ENCODE measurements around the gene IL1R1. TPM values are rescaled to one million over a fixed set of nuclear protein-coding genes. Genes with fewer than 3 reads are reported as not detected.

Gene IL1R1
- total RNA-seq, 5 donors from 2014 or later (not counting 1 experiment from before 2014, with no cell fraction given), result 0.43 to 4.5 (median 1.7) TPM

DNA sequence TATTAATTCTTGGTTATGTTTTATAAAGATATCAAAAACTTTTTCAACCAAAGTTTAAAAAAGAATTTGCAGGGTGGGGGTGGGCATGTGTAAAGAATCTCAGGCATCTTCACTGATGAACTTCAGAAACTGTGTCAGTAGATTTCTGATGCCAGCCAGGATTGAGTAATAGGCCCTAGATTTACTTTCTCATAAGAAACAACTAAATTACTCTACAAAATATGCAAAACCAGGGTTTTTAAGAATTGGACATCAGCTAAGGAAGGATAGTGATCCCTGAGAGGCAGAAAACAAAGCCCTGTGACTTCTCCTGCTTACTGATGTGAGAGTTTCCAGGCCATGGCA lies 11.9 kb upstream of the IL1R1 start:
- H3K27ac ChIP-seq (ENCODE audit: low read length), result no peak overlapping the region
- Mint-ChIP-seq H3K4me3 (no peak overlapping the region), H3K27ac (no peak overlapping the region), H3K9me3 (peaks cover 6 to 9% (median 7%) of the 10 kb centered on the region in 3 donors), H3K27me3 (no peaks in the 10 kb centered on the region), H3K4me1 (peaks cover 0 to 2% (median 0%) of the 10 kb centered on the region in 3 donors), H3K36me3 (peaks cover 8% of the 10 kb centered on the region)
- no peaks in the 10 kb centered on the region for H3K4me1 ChIP-seq (ENCODE audit: control insufficient read depth in 1 of 2, extremely low read depth in 1 of 2, insufficient read depth in 2 of 2, low read length in 2 of 2)
- ATAC-seq (replicated peaks in 1 of 4) (no peak), DNase-seq (no peak)
- ChIA-PET CTCF (no interaction called here), POLR2A (no interaction called here)
- no peak overlapping the region for H3K4me3 ChIP-seq (ENCODE audit: control insufficient read depth in 1 of 2, extremely low read depth in 1 of 2, low read length in 1 of 2)
- no peaks in the 10 kb centered on the region for H3K36me3 ChIP-seq (ENCODE audit: control insufficient read depth in 2 of 2, extremely low read depth in 1 of 2, insufficient read depth in 1 of 2, low read length in 1 of 2)
- no peaks in the 10 kb centered on the region for H3K27me3 ChIP-seq (replicated peaks in 1 of 2; ENCODE audit: control insufficient read depth in 2 of 2, extremely low read depth in 1 of 2, insufficient read depth in 2 of 2, low read length in 1 of 2)
- H3K9me3 ChIP-seq, result peaks cover 2% of the 10 kb centered on the region

DNA sequence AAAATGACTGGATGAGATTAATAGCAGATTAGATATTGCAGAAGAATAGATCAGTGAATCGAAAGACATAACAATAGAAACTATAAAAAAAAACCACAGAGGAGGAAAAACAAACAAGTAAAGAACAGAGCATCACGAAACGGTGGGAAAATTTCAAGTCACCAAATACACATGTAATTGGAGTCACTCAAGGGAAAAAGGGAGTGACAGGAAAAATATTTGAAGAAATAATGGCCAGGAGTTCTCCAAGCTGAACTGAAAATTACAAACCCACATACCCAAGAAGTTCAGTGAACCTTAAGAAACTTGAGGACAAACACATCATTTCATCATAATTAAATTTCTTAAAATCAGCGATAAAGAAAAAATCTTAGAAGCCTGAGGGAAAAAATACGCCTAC lies 11.0 kb upstream of the IL1R1 start:
- Mint-ChIP-seq H3K36me3 (peaks cover 8% of the 10 kb centered on the region), H3K27me3 (no peaks in the 10 kb centered on the region), H3K4me1 (peaks cover 0 to 2% (median 0%) of the 10 kb centered on the region in 3 donors), H3K4me3 (no peak overlapping the region), H3K27ac (no peak overlapping the region), H3K9me3 (peaks cover 6 to 9% (median 7%) of the 10 kb centered on the region in 3 donors)
- CTCF ChIA-PET, result no interaction called here
- Histone ChIP-seq H3K27ac (ENCODE audit: low read length) (no peak overlapping the region), H3K4me1 (ENCODE audit: control insufficient read depth in 1 of 2, extremely low read depth in 1 of 2, insufficient read depth in 2 of 2, low read length in 2 of 2) (no peaks in the 10 kb centered on the region), H3K9me3 (peaks cover 2% of the 10 kb centered on the region), H3K4me3 (ENCODE audit: control insufficient read depth in 1 of 2, extremely low read depth in 1 of 2, low read length in 1 of 2) (no peak overlapping the region), H3K27me3 (replicated peaks in 1 of 2; ENCODE audit: control insufficient read depth in 2 of 2, extremely low read depth in 1 of 2, insufficient read depth in 2 of 2, low read length in 1 of 2) (no peaks in the 10 kb centered on the region), H3K36me3 (ENCODE audit: control insufficient read depth in 2 of 2, extremely low read depth in 1 of 2, insufficient read depth in 1 of 2, low read length in 1 of 2) (no peaks in the 10 kb centered on the region)
- ATAC-seq (replicated peaks in 1 of 4), result no peak
- POLR2A ChIA-PET, result no interaction called here
- no peak for DNase-seq
- no CpG with 5 or more reads among the region's 5 CpGs for WGBS (ENCODE audit: insufficient coverage)

GRCh38 chr2:102137138-102137537 lies 5.4 kb upstream of the IL1R1 start:
- no peaks in the 10 kb centered on the region for H3K36me3 Mint-ChIP-seq

GRCh38 chr2:102138331-102138730 lies 4.2 kb upstream of the IL1R1 start:
- no peak for DNase-seq
- H3K36me3 ChIP-seq (ENCODE audit: control insufficient read depth in 2 of 2, extremely low read depth in 1 of 2, insufficient read depth in 1 of 2, low read length in 1 of 2), result no peaks in the 10 kb centered on the region
- 55% methylated on average over 2 of the region's 4 CpGs for WGBS (ENCODE audit: insufficient coverage)
- Mint-ChIP-seq H3K27ac (peak overlapping the region in 1 of 2 donors; percentile 10), H3K4me1 (peaks cover 8 to 37% (median 30%) of the 10 kb centered on the region in 3 donors), H3K36me3 (no peaks in the 10 kb centered on the region), H3K4me3 (no peak overlapping the region), H3K9me3 (no peaks in the 10 kb centered on the region), H3K27me3 (peaks cover 19 to 23% of the 10 kb centered on the region in 2 donors)
- H3K4me3 ChIP-seq (ENCODE audit: control insufficient read depth in 1 of 2, extremely low read depth in 1 of 2, low read length in 1 of 2), result no peak overlapping the region
- H3K27ac ChIP-seq (ENCODE audit: low read length), result no peak overlapping the region
- H3K9me3 ChIP-seq, result no peaks in the 10 kb centered on the region
- peaks cover 0 to 27% of the 10 kb centered on the region in 2 experiments for H3K27me3 ChIP-seq (replicated peaks in 1 of 2; ENCODE audit: control insufficient read depth in 2 of 2, extremely low read depth in 1 of 2, insufficient read depth in 2 of 2, low read length in 1 of 2)
- peaks cover 0 to 13% of the 10 kb centered on the region in 2 experiments for H3K4me1 ChIP-seq (ENCODE audit: control insufficient read depth in 1 of 2, extremely low read depth in 1 of 2, insufficient read depth in 2 of 2, low read length in 2 of 2)
- ChIA-PET CTCF (no interaction called here), POLR2A (no interaction called here)
- ATAC-seq (replicated peaks in 1 of 4), result no peak

More at GRCh38 chr2:102137138-102137537, 5.4 kb upstream of the IL1R1 start:
- peaks cover 12 to 16% of the 10 kb centered on the region in 2 donors for H3K27me3 Mint-ChIP-seq
- Histone ChIP-seq H3K4me1 (ENCODE audit: control insufficient read depth in 1 of 2, extremely low read depth in 1 of 2, insufficient read depth in 2 of 2, low read length in 2 of 2) (peaks cover 0 to 5% of the 10 kb centered on the region in 2 experiments), H3K27me3 (replicated peaks in 1 of 2; ENCODE audit: control insufficient read depth in 2 of 2, extremely low read depth in 1 of 2, insufficient read depth in 2 of 2, low read length in 1 of 2) (peaks cover 0 to 18% of the 10 kb centered on the region in 2 experiments), H3K4me3 (ENCODE audit: control insufficient read depth in 1 of 2, extremely low read depth in 1 of 2, low read length in 1 of 2) (no peak overlapping the region), H3K9me3 (no peaks in the 10 kb centered on the region), H3K27ac (ENCODE audit: low read length) (no peak overlapping the region), H3K36me3 (ENCODE audit: control insufficient read depth in 2 of 2, extremely low read depth in 1 of 2, insufficient read depth in 1 of 2, low read length in 1 of 2) (no peaks in the 10 kb centered on the region)
- WGBS (ENCODE audit: insufficient coverage), result 57% methylated on average over 1 of the region's 2 CpGs
- no peak overlapping the region for H3K27ac Mint-ChIP-seq
- H3K9me3 Mint-ChIP-seq, result no peaks in the 10 kb centered on the region
- CTCF ChIA-PET, result interaction anchor here in 1 of 2 donors (0.5 kb wide), 1 partner anchor 18 kb away, joined by 9 read pairs; no protein-coding TSS in a partner anchor
- H3K4me1 Mint-ChIP-seq, result peaks cover 8 to 31% (median 24%) of the 10 kb centered on the region in 3 donors
- no peak for ATAC-seq (replicated peaks in 1 of 4)
- DNase-seq, result no peak
- no peak overlapping the region for H3K4me3 Mint-ChIP-seq
- POLR2A ChIA-PET, result no interaction called here

- H3K4me3 ChIP-seq (ENCODE audit: control insufficient read depth in 1 of 2, extremely low read depth in 1 of 2, low read length in 1 of 2), result no peak overlapping the region
- H3K4me1 ChIP-seq (ENCODE audit: control insufficient read depth in 1 of 2, extremely low read depth in 1 of 2, insufficient read depth in 2 of 2, low read length in 2 of 2), result peaks cover 0 to 13% of the 10 kb centered on the region in 2 experiments
- DNase-seq (no peak), ATAC-seq (replicated peaks in 1 of 4) (no peak)
- H3K36me3 ChIP-seq (ENCODE audit: control insufficient read depth in 2 of 2, extremely low read depth in 1 of 2, insufficient read depth in 1 of 2, low read length in 1 of 2), result no peaks in the 10 kb centered on the region
- Mint-ChIP-seq H3K27ac (no peak overlapping the region), H3K36me3 (no peaks in the 10 kb centered on the region), H3K27me3 (peaks cover 22 to 32% of the 10 kb centered on the region in 2 donors), H3K4me1 (peaks cover 8 to 37% (median 30%) of the 10 kb centered on the region in 3 donors), H3K4me3 (no peak overlapping the region), H3K9me3 (peaks cover 3 to 10% (median 4%) of the 10 kb centered on the region in 3 donors)
- WGBS (ENCODE audit: insufficient coverage), result no CpG with 5 or more reads among the region's 1 CpG
- POLR2A ChIA-PET, result interaction anchor here in 1 of 2 donors (0.6 kb wide), 1 partner anchor 285 kb away, joined by 3 read pairs; no protein-coding TSS in a partner anchor
- H3K27me3 ChIP-seq (replicated peaks in 1 of 2; ENCODE audit: control insufficient read depth in 2 of 2, extremely low read depth in 1 of 2, insufficient read depth in 2 of 2, low read length in 1 of 2), result peaks cover 0 to 38% of the 10 kb centered on the region in 2 experiments
- H3K9me3 ChIP-seq, result no peaks in the 10 kb centered on the region
- CTCF ChIA-PET, result no interaction called here
- H3K27ac ChIP-seq (ENCODE audit: low read length), result no peak overlapping the region
These were observed 2.7 kb upstream of the IL1R1 start for GRCh38 chr2:102139851-102140250.

DNA sequence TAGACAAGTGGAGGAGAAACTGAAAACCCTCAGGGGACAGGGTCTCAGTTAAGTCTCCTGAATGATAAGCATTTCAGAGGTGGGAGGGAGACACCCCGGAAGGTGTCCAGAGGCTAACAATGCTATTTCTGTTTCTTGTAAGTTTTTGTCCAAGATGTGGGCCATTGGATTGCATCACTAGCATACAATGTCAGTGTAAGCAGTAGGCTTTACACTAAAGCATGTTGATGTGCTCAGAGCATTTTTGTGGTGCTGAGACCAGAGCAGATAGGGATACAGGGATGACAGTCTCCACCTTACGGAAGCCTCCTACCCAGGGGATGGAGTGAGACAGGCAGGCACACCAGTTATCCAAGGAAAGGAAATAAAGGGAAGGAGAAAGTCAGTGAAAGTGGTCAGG lies 2.2 kb upstream of the IL1R1 start:
- no peak overlapping the region for H3K27ac Mint-ChIP-seq
- 100% methylated on average over 1 of the region's 2 CpGs for WGBS (ENCODE audit: insufficient coverage)
- peaks cover 8 to 37% (median 30%) of the 10 kb centered on the region in 3 donors for H3K4me1 Mint-ChIP-seq
- Histone ChIP-seq H3K36me3 (ENCODE audit: control insufficient read depth in 2 of 2, extremely low read depth in 1 of 2, insufficient read depth in 1 of 2, low read length in 1 of 2) (no peaks in the 10 kb centered on the region), H3K27ac (ENCODE audit: low read length) (no peak overlapping the region), H3K27me3 (replicated peaks in 1 of 2; ENCODE audit: control insufficient read depth in 2 of 2, extremely low read depth in 1 of 2, insufficient read depth in 2 of 2, low read length in 1 of 2) (peaks cover 0 to 42% of the 10 kb centered on the region in 2 experiments), H3K4me3 (ENCODE audit: control insufficient read depth in 1 of 2, extremely low read depth in 1 of 2, low read length in 1 of 2) (no peak overlapping the region), H3K9me3 (no peaks in the 10 kb centered on the region), H3K4me1 (ENCODE audit: control insufficient read depth in 1 of 2, extremely low read depth in 1 of 2, insufficient read depth in 2 of 2, low read length in 2 of 2) (peaks cover 0 to 13% of the 10 kb centered on the region in 2 experiments)
- ATAC-seq (replicated peaks in 1 of 4) (no peak), DNase-seq (no peak)
- H3K27me3 Mint-ChIP-seq, result peaks cover 22 to 36% of the 10 kb centered on the region in 2 donors
- H3K36me3 Mint-ChIP-seq, result peaks cover 2% of the 10 kb centered on the region
- POLR2A ChIA-PET, result no interaction called here
- H3K9me3 Mint-ChIP-seq, result peaks cover 6 to 14% (median 7%) of the 10 kb centered on the region in 3 donors
- CTCF ChIA-PET, result no interaction called here
- no peak overlapping the region for H3K4me3 Mint-ChIP-seq
